Renal pelvis (tissue), 12 donors: Measurements from ENCODE around the gene ZNF518B. TPM values are rescaled to one million over a fixed set of nuclear protein-coding genes. Genes with fewer than 3 reads are reported as not detected.
A peak's percentile ranks its signal among the peaks of the same experiment; 100 is the strongest.

Experiments used
- DNase-seq: peaks from one replicate; pipeline ENCODE4 v3.0.0-alpha.2; 2013
- long read RNA-seq, 16 experiments: transcript quantifications; one replicate each; lab custom pipeline, GENCODE V29; 2026
- polyA plus RNA-seq, 3 donors: library from polyadenylated mRNA; unstranded; fragments of 120-200 nt; gene quantifications; one replicate each; pipeline ENCODE4 v1.2.1, GENCODE V29; 2013; ENCODE audit not compliant: insufficient read length in 3 of 3

The ZNF518B gene
- polyA plus RNA-seq, result 10 to 100 TPM; 28.0 to 29.3 (median 28.4) TPM
- long read RNA-seq, donor 1, full-length matches to known transcripts, result 3 of 3 reads
- long read RNA-seq, donor 1, partial matches to known transcripts, result 0 of 3 reads
- long read RNA-seq, donor 1, other reads (novel, unspliced or antisense), result 0 of 3 reads
- long read RNA-seq, donor 2, full-length matches to known transcripts, result 5 of 5 reads
- long read RNA-seq, donor 2, partial matches to known transcripts, result 0 of 5 reads
- long read RNA-seq, donor 2, other reads (novel, unspliced or antisense), result 0 of 5 reads
- long read RNA-seq, donor 3, full-length matches to known transcripts, result 10 of 16 reads
- long read RNA-seq, donor 3, partial matches to known transcripts, result 6 of 16 reads
- long read RNA-seq, donor 3, other reads (novel, unspliced or antisense), result 0 of 16 reads
- long read RNA-seq, donor 4, partial matches to known transcripts, result 0 of 1 reads
- long read RNA-seq, donor 4, other reads (novel, unspliced or antisense), result 0 of 1 reads
- long read RNA-seq, donor 5, full-length matches to known transcripts, result 3 of 3 reads
- long read RNA-seq, donor 5, partial matches to known transcripts, result 0 of 3 reads
- long read RNA-seq, donor 5, other reads (novel, unspliced or antisense), result 0 of 3 reads
- long read RNA-seq, donor 6, full-length matches to known transcripts, result 3 of 3 reads
- long read RNA-seq, donor 6, partial matches to known transcripts, result 0 of 3 reads
- long read RNA-seq, donor 6, other reads (novel, unspliced or antisense), result 0 of 3 reads
- long read RNA-seq, donor 7, full-length matches to known transcripts, result 12 of 12 reads
- long read RNA-seq, donor 7, partial matches to known transcripts, result 0 of 12 reads
- long read RNA-seq, donor 7, other reads (novel, unspliced or antisense), result 0 of 12 reads
- long read RNA-seq, donor 8, full-length matches to known transcripts, result 9 of 9 reads
- long read RNA-seq, donor 8, partial matches to known transcripts, result 0 of 9 reads
- long read RNA-seq, donor 8, other reads (novel, unspliced or antisense), result 0 of 9 reads
- long read RNA-seq, donor 9, full-length matches to known transcripts, result 10 of 10 reads
- long read RNA-seq, donor 9, partial matches to known transcripts, result 0 of 10 reads
- long read RNA-seq, donor 9, other reads (novel, unspliced or antisense), result 0 of 10 reads
- long read RNA-seq, donor 10, full-length matches to known transcripts, result 6 of 6 reads
- long read RNA-seq, donor 10, partial matches to known transcripts, result 0 of 6 reads
- long read RNA-seq, donor 10, other reads (novel, unspliced or antisense), result 0 of 6 reads
- long read RNA-seq, donor 11, full-length matches to known transcripts, result 7 of 7 reads
- long read RNA-seq, donor 11, partial matches to known transcripts, result 0 of 7 reads
- long read RNA-seq, donor 11, other reads (novel, unspliced or antisense), result 0 of 7 reads
- long read RNA-seq, donor 12, full-length matches to known transcripts, result 6 of 6 reads
- long read RNA-seq, donor 12, partial matches to known transcripts, result 0 of 6 reads
- long read RNA-seq, donor 12, other reads (novel, unspliced or antisense), result 0 of 6 reads
- long read RNA-seq, donor 13, partial matches to known transcripts, result 0 of 1 reads
- long read RNA-seq, donor 13, other reads (novel, unspliced or antisense), result 0 of 1 reads
- long read RNA-seq, donor 14, full-length matches to known transcripts, result 14 of 14 reads
- long read RNA-seq, donor 14, partial matches to known transcripts, result 0 of 14 reads
- long read RNA-seq, donor 14, other reads (novel, unspliced or antisense), result 0 of 14 reads
- long read RNA-seq, donor 15, full-length matches to known transcripts, result 9 of 9 reads
- long read RNA-seq, donor 15, partial matches to known transcripts, result 0 of 9 reads
- long read RNA-seq, donor 15, other reads (novel, unspliced or antisense), result 0 of 9 reads
- long read RNA-seq, donor 16, full-length matches to known transcripts, result 9 of 9 reads
- long read RNA-seq, donor 16, partial matches to known transcripts, result 0 of 9 reads
- long read RNA-seq, donor 16, other reads (novel, unspliced or antisense), result 0 of 9 reads

DNA sequence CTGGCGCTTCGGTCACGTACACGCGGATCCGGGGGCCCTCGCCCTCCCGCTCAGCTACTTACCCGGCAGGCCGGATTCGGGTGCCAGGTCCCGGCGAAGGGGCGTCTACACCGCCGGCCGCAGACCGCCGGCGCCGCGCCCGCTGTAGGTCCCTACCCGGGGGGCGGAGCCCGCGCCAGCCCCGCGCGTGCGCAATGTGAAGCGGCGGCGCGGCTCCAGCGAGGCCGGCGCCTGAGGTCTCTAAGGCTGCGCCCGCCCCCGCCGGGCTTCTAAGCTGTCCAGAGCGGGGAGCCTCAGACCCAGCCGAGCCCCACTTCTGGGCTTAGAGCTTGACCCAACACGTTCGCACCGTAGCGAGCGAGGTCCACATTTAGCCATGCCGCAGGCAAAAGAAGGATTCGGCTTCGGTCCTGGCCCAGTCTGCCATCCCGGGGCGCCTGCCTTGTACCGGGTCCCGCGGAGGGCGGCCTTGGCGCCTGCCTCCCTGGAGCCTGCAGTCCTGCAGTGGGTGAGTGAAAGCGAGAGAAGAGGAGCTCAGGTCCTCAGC, at the start of gene ZNF518B:
TSS of gene ZNF518B (minus strand) at position 172 of the 547 bp plus-strand sequence. CDS start 11,098 bp downstream, outside the sequence.
- DNase-seq, result peak; percentile 73

DNA sequence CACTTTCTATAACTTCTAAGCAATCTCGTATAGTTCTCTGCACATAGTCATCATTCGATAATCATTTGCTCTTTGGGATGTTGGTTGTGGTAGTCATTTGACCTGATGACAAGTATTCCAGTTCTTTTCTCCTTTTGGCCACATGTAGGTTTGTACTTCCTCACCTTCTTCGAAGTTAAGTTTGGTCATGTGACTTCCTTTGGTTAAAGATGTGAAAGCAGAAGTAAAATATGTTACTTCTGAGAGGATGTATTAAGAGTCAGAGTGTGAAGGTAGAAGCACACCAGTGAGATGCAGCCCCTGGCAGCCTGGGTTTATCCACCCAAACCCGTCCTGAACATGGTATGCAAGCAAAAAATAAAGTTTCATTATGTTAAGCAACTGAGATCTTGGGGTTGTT, 48.9 kb upstream of the ZNF518B start:
- no peak for DNase-seq

- no peak for DNase-seq
Observed at GRCh38 chr4:10504570-10505179, 47.4 kb upstream of the ZNF518B start.

- no peak for DNase-seq
Observed at GRCh38 chr4:10502717-10503116, 45.5 kb upstream of the ZNF518B start.

DNA sequence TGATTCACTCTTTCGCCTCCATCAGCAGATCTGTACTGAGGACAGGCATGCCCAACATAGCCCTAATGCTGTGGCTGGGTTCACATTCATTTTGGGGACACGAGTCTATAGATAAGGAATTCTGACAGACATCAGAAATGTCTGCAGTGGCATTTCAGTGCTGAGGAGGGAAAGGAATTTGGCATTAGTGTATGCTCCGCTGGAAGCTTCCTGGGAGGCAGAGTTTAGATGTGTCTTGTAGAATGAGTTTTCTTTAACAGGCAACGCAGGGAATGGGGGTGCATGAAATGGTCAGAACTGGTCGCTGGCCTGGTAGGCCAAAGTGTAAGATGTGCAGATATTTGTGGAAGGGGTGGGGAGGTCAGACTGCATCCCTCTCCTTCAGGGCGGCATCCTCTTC, 43.5 kb upstream of the ZNF518B start:
- DNase-seq, result no peak

DNA sequence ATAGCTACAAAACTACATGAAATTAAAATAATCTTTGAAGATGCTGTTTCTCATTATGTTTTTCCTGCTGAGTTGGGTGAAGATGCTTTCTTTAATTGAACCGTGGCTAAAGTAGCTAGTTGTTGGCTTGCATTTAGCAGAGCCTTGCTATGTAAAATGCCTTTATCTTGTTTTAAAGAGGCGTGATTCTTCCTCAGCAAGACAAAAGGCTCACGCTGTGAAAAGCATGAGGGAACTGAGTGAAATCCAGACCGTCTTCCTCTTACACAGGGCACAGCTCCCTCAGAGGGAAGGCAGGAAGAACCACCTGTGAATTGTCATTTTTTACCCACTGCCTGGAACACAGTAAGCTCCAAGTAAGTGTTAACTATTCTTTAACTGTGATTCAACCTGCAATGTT, 39.0 kb upstream of the ZNF518B start:
- no peak for DNase-seq

GRCh38 chr4:10495651-10496050, 38.4 kb upstream of the ZNF518B start:
- no peak for DNase-seq

DNA sequence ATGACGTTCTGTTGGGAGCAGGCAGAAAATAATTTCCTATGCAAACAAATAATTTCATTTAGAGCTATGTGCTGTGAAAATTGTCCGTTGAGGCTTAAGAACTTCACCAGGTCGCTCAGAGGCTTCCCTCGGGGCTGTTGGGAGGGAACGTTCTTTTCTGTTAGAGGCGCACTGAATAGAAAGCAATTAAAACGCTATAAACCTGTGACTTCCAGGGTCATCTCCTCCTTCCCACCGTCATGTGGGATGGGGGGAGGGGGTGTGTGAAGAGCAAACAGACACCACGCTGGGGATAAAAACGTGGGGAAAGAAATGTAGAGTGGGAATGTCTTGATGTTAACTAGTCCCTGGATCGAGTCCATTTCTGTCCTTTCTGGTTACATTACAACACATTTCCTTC, 35.2 kb upstream of the ZNF518B start:
- no peak for DNase-seq

- no peak for DNase-seq
Observed at GRCh38 chr4:10491401-10491800, 34.2 kb upstream of the ZNF518B start.

- no peak for DNase-seq
Observed at GRCh38 chr4:10490996-10491395, 33.8 kb upstream of the ZNF518B start.

GRCh38 chr4:10482913-10483312, 25.7 kb upstream of the ZNF518B start:
- DNase-seq, result no peak

- no peak for DNase-seq
Observed at GRCh38 chr4:10480616-10481015, 23.4 kb upstream of the ZNF518B start.

DNA sequence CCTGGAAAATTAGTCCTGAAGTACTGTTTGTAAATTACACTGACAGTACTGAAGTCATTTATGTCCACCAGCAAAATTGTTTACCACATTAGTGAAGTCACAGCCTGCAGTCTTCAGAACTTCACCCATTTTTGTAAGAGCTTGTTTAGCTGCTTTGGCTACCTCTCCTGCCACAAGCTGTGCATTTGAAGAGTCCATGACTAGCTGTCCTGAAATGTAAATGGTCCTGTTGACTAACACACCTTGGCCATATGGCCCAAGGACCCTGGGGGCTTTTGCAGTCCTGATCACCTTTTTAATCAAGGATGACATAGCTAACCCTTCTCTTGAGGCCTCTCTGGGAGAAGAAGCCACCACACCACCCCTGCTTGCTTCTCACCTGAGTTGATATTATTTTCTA, 21.4 kb upstream of the ZNF518B start:
- DNase-seq, result no peak

GRCh38 chr4:10470505-10470904, 13.3 kb upstream of the ZNF518B start:
- DNase-seq, result no peak

GRCh38 chr4:10466161-10466560, 8.9 kb upstream of the ZNF518B start:
- no peak for DNase-seq

GRCh38 chr4:10462876-10463275, 5.7 kb upstream of the ZNF518B start:
- DNase-seq, result no peak

GRCh38 chr4:10461850-10462400, 4.7 kb upstream of the ZNF518B start:
- DNase-seq, result no peak

DNA sequence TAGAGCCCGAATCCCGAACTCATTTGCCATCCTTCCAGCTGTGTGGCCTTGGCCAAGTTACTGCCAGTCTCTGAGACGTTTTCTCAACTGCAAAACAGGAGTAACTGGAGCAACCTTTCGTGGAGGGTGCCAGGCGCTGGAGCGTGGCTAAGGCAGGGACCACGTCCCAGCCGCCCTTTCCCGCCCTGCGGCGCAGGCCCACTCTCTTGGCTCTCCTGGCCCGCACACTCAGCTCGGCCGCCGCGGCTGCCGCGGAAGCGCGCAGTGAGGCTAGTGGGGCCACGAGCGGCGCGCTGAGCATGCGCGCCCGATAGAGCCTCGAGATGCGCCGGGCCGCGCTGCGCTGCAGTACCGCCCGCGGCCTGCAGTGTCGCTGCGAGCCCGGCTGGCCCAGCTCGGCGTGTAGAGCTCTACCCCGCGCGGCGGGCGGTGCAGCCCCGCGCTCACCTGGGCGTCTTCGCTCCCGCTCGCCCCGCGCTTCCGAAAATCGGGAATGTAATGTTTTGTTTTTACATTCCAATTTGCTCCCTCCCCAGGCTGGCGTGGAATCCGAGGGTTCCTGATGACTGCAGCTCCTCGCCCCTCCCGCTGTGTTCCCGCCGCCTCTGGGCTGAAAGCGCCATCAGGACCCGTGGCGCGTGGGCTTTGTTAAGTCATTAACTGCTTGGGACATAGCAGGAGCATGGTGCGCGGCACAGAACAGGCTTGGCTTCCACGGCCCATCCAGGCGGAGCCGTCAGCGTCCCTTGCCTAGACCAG, 4.0 kb upstream of the ZNF518B start:
- DNase-seq, result peak; percentile 73
